Glomerular endothelial cell (primary cell): ENCODE measurements around the gene SLC22A31. TPM values are rescaled to one million over a fixed set of nuclear protein-coding genes. Genes with fewer than 3 reads are reported as not detected.

ENCODE experiments used
- DNase-seq: peaks from one replicate; pipeline ENCODE4 v3.0.0-alpha.2; 2011; ENCODE audit warnings: low read depth, low spot score; ENCODE audit errors: extremely low read depth
- total RNA-seq: library from RNA; depleted of rRNA; stranded (reverse); fragments of >200 nt; gene quantifications from 2 replicates; pipeline ENCODE4 v1.2.3, GENCODE V29; 2015

Gene SLC22A31
- total RNA-seq, 1 donor from 2014 or later: not detected

DNA sequence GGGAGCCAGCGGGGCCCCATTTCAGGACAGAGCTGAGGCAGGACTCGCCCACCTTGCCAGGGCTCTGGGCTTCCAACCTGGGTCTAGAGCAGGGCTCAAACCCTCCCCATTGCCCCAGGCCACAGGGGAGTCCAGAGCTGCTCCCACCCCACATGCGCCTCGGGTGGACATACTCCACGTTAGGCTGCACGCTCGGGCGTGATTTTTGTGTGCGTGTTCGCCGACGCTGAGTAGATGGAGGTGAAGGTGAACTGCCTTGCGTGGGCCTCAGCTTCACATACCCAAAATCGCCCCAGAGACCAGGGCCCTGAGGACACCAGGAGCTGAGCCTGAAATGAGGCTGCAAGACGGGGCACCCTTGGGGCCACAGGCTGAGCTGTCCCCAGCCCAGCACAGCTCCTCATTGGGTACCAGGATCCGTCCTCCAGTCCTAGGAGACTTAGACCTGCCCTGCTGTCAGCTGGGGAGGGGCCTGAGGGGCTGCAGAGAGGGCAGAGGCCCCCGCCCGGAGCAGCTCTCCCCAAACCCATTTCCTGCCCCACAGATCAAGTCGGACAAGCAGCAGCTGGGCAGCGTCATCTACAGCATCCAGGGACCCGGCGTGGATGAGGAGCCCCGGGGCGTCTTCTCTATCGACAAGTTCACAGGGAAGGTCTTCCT, 20.6 kb downstream of the SLC22A31 start:
- no peak for DNase-seq

DNA sequence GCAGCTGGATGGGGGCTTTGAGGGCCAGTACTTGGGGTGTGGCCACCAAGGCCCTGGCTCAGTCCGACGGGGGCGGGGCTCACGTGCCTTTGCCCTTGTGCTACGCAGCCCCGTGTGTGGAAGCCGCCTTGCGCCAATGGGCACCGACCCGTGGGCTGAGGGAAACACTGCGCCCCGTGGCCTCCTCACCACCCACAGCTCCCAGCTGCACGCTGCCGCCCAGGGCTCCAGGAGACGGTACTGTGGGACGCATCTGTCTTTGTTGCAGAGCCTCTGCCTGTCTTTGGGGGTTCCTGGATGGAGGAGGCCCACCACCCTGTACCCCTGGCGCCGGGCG, 21.2 kb downstream of the SLC22A31 start:
- no peak for DNase-seq

DNA sequence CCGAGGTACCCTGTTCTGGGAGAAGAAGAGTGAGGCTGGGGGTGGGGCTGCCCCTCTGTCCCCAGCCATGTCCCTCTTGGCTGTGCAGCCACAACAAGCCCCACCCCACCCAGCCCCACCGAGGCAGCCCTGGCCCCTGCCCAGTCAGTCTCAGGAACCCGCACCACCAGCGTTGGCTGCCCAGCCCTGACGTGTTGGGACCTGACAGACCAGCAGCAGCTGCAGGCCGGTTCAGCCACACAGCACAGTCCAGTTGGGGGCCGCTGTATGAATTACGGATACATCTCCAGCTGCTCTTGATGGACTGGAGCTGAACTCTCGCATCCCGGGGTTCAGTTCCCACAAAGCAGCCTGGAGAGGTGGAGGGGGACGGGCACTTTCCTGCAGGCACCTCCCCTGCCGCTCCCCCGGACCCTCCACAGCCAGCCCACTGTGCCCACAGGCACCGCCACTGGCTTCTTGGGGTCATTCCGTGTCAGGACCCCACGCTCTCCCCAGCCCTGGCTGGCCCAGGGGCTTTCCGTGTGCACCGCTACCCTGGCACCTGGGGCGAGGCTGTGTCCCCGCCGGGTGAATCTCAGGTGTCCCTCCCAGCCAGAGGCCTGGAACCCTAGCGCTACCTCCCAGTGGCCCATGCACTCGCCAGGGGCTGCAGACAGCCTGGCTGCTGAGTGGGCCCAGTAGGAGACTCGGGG, 21.7 kb downstream of the SLC22A31 start:
- DNase-seq: no peak

DNA sequence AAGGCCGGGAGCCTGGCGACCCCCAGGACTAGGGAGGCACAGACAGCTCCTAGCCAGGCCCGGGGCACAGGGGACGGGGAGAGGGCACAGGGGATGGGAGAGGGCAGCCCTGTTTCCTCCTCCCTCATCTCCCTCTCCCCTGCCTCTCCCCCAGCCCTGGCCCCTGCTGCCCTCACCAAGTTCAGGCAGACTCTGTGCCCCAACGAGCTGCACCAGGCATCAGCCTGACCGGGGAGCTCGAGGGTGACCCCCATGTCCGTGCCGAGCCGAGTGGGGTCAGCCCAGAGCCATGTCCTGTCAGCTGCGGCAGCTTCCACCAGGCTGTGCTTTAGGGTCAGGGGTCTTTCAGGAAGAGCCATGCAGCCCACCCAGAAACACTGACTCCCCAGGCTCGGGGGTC, 22.8 kb downstream of the SLC22A31 start:
- no peak for DNase-seq

DNA sequence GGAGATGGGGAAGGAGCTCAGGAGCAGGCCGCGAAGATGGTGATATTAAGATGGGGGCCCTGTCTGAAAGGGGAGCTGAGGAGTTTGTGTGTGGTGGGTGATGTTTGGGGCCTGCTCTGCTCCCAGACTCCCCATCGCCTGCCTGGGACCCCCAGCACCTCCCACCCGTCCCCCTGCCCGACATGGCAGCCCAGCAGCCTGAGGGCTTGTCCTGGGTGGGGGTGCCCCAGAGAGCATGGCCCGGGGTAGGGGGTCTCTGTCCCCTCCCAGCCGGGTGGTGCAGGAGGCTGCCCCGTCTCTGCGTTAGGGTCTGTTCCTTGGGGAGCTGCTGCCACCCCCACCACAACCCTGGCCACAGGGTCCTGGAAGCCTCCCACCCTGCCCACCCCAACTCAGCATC, 23.6 kb downstream of the SLC22A31 start:
- DNase-seq: no peak

DNA sequence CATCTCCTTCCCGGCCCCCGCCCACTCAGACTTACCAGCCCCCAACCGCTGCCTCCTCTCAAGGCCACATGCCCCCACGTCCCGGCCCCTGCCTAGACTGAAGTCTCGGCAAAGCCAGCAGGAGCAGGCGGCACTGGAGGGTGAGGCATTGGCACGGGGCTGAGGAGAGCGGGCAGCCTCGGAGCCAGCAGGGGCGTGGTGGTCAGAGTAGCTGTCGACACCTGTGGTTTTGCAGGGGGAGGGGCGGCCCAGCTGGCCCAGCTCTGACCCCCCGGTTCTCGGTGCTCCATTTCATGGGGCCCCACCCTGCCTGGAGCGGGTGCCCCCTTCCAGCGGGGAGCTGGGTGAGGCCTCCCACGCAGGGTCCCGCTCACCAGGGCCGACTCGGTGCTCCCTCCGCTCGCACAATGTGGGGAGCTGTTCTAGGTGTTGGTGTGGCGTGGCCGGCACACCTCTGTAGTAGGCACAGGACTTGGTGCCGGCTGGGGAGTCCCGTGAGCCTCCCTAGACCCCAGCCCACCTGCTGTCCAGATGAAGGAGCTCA, 24.1 kb downstream of the SLC22A31 start:
- no peak for DNase-seq

DNA sequence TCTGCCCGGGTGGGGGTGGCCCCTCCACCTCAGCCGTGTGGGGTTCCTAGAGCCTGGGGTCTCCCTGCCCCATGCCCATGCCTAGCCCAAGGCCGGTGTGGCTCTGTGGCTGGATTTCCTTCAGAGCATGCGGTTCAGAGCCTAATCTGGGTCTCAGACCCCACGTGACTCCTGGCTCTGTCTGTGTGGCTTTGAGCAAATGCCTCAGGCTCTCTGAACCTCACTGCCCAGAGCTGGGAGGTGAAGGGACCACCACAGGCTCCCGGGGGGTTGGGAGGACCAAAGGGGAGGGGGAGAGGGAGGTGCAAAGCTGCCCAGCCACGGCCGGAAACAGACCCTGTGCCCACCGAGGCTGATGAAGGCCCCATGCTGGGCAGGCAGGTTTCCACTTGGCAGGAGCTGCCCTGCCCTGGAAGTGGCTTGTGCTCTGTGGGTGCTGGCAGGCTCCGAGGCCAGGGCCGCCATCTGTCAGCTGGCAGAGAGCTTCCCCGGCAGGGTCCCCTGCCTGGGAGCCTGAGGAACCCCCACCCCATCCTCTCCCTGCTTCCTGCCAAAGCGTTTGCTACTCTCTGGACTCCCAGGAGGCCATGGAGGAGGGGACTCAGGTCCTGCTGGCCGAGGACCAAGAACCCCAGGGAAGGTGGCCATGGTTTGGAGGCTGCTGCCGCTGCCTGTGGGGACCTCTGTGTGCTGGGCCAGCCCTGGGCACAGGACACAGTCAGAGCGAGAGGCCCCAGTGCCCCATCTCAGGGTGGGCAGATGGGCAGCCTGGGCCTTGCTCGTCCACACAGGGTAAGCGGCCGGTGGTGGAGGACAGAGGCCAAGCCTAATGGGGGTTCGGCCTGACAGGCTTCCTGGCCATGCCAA, 24.8 kb downstream of the SLC22A31 start:
- no peak for DNase-seq

DNA sequence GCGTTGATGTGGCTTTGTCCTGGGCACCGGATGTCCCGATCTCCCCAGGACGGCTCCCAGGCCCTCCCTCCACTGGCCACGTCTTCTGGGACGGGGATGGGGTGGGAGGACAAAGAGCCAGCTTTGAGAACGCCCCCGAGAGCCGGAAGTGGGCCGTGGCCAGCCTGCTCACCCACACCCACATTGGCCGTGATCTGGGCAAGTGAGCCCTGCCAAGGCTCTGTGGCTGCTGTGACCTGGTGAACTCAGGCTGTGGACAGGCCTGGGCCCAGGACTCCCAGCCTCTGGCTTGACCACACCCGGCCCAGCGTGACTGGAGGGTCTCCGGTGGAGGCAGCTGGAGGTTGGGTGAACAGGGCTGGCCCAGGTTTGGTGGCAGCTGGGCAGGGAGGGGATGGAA, 25.5 kb downstream of the SLC22A31 start:
- DNase-seq: no peak

DNA sequence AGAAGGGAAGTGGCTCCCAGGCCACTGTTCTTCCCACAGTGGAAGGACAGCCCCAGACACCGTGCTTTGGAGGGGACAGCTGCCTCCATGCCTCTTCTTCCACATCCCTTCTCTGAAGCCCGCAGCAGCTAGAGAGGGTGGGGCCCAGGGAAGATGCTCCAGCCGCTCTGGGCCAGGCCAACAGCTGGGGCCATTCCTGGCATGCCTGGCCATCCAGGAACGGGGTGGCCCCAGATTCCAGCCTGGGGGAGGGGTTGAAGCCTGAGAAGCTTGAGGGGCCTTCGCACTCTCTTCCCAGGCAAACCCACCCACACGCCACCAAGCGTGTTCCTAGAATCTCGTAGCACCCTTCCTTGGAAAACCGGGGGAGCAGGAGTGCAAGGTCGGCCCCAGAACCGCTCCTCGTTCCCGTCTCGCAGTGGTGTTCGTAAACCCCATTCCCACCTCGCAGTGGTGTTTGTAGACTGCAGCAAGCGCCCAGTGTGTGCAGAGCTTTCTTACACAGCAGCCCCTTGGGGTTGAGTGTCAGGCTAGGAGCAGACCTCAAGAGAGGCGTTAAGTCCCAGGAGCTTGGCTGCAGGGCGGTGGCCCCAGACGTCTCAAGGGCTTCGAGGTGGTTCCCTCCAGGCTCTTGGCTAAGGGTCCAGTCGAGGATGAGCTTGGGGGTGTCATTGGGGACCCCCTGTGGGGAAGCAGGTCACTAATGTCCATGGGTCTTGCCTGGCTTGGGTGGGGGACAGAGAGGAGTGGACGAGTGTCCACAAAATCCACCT, 26.1 kb downstream of the SLC22A31 start:
- DNase-seq: no peak

DNA sequence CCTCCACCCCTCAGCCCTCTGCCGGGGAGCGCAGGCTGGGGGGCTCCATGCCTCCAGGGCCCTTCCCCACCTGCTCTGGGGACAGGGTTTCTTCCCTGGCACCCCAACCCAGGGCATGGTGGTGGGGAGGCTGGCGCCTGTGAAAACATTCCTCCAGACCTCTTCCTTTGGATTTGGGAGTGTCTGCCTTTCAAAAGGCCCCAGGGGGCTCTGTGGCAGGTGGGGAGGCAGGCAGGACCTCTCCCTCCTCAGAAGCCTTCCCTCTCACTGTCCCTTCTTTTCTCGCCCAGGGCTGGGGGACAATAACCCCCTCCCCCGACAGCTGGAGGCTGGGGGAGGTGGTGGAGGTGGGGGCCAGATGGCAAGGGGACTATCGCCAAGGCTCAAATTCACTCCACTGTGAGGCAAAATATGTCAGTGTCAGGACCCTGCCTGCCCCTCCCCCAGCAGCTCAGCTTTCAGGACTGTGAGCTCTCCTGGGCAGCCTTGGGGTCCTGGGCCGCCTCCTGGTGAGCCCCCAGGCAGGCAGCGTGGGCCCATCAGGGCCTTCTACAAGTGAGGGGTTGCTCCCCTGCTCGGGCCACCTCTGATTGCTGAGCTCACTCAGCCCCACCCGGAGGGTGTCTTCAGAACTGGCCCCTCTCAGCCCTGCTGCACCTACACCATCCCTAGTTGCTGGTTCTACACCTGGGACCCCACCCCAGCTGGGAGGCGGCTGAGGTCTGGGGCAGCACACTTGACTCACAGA, 27.0 kb downstream of the SLC22A31 start:
- DNase-seq: no peak

DNA sequence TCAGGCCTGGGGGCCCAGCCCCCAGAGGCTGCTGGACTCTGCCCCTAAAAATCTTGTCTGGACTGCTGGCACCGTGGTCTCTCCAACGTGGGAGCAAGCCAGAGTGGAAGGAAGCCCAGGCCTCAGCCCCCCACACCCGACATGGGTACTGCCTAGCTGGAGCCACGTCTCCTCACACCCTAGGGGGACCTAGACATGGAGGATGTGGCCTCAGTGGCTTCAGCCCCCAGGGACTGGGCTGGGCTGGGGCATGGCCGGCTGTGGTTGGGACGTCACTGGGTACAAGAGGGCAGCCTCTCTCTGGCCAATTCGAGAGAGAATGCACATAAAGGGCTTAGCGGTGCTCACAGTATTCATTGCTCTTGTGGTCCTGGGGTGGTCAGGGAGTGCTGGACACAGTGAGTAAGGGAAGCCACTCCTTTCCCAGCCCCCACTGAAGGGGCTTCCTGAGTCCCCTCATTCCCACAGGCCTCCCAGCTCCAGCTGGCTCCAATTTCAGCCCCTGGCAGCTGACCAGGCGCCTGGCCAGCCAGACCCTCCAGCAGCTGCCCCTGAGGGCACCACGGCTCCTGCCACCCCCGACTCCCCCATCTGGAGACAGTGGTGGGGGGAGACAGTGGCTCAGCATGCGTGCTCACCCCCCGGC, 27.7 kb downstream of the SLC22A31 start:
- DNase-seq: no peak

DNA sequence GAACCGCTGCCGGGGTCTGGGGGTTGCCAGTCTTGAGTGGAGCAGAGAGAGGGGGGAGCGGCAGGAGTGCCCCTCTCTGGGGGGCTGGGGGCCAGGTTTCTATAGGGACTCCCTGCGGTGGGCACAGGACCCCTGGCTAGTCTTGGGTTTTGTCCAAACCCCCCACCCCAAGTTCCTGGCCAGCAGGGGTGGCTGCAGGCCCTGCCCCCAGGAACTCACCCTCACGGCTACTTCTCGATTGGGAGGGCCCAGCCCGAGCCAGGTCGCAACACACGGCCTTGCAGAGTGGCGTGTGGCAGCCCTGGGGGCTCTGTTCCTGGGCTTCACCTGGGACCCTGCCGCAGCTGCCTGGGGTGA, 28.2 kb downstream of the SLC22A31 start:
- DNase-seq: no peak

DNA sequence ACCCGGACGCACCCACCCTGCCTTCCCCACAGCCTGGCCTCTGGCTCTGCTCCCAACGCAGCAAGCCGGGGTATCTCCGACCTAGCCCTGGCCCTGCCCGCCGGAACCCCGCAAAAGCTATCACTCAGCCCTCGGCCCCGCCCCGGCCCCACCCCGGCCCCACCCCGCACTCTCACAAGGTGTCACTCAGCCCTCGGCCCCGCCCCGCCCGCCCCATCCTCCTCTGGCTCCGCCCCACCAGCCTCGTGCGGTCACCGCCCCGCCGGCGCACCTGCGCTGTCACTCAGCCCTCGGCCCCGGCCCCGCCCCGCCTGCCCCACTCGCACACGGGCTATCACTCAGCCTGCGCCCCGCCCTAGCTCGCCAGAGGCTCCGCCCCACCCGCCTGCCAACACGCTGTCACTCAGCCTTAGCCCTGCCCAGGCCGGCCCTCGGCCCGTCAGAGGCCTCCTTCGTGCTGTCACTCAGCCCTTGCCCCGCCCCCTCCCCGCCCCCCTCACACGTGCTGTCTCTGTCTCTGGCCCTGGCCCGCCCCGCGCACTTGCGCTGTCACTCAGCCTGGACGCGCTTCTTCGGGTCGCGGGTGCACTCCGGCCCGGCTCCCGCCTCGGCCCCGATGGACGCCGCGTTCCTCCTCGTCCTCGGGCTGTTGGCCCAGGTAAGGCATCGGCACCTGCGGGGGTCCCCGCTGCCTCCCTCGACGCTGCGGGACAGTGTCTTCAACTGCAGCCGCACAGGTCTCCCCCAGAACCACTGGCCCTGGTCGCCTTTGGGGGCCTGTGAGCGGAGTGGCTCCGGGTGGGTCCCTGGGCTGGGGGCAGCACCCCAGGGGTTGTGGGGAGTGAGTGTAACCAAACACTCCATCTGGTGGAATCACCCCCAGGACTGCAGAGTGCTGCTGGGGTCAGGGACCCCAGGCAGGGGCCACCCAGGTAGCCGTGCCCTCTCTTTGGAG, 28.8 kb downstream of the SLC22A31 start, which contains the start of gene CDH15:
TSS of gene CDH15 (plus strand) at position 533 of the 955 bp plus-strand sequence. CDS start at position 617, 84 bp downstream.
- no peak for DNase-seq

DNA sequence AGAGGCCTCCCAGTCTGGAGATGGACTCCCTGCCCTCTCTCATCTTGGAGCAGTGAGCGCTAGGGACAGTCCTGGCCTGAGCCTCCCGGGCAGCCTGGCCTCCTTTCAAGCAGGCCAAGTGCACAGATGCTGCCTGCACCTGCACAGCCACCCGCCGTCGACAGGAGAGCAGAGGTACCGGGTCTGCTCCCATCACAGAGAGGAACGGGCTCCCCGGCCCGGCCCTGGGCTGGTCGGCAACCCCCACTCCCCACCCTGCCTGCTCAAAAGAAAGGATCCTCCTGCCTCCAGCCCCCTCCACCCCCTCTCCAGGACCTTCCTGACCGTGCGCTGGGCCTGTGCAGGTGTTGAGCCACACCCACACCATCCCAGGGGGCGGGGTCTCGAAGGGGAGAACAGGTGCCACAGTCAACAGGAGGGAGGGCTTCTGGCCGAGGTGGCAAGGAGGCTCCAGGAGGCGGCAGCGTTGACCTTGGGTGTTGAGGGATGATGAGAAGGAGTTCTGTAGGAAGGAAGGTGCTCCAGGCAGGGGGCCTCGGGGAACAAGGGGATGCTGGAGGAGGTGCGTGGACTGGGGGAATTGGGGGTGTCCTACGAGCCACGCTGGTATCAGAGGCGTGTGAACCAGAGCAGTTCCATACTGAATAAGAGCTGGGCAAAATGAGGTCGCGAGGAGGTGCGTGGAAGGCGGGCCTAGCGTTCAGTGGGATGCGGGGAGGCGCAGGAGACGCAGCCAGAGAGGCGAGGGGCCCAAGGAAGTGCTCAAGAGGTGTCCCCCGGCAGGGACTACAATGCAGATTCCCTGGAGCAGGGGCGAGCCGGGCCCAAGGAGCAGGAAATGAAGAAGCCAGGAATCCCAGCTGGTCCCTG, 29.8 kb downstream of the SLC22A31 start:
- no peak for DNase-seq

DNA sequence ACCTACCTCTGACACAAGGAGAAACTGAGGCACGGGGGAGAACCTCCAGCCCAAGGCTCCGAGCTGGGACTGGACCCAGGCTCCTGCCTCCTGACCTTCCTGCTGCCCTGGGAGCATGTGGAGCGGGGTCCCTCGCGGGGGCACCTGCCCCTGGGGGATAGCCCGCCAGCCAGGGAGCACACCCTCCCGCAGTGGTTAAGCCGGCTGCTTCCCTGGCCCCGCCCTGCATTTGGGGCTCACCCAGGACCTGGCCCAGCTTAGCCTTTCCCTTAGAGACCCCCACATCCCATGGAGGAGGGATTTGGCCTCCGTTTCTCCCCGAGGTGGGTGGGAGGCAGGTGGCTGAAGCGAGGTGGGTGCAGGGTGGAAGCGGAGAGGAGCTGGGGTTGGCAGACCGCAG, 30.6 kb downstream of the SLC22A31 start:
- DNase-seq: no peak

DNA sequence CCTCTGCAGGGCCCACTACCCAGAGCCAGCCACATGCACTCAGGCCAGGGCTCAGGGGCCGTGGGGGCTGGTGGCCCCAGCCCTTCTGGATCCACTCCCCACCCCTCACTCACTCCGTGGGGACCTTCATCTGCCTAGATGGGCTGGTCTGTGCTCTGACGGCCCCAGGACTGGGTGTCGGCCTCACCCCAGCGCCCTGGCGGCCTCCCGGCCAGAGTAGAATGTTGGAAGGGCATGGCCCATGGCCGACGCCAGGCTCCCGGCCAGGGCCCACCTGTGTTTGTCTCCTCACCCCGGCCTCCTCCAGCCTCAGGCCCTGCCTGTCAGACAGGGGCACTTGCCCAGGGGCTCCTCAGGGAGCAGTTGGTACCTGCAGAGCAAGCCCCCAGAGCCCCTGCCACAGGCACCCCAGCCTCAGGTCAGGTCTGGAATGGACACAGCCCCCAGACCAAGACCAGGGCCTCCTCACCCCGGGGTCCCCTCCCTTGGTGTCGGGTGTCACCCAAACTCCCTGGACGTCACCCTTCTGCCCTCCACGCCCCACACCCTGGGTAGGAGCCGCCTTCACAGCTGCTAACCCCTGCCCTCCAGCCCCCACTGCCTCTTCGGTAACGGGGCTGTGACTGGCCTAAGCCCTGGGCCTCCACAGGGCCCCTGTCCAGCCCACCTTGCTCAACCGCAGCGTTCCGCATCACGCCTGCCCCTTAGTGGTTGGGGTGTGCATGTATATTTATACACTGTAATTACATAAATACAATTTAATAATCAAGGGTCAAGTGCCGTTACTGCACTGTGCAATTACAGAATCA, 31.8 kb downstream of the SLC22A31 start:
- DNase-seq: no peak
